Brain pericyte (primary cell): ENCODE data around the gene CETN2.
"Not testable (repeated sequence)": the region's sequence is repeated elsewhere in the genome, so short reads cannot be mapped to it uniquely, and the experiment has no call there.

Experiments
- DNase-seq: peaks from one replicate; pipeline ENCODE4 v3.0.0-alpha.2; 2012; ENCODE audit warnings: low read depth, low spot score

CETN2 gene

DNA sequence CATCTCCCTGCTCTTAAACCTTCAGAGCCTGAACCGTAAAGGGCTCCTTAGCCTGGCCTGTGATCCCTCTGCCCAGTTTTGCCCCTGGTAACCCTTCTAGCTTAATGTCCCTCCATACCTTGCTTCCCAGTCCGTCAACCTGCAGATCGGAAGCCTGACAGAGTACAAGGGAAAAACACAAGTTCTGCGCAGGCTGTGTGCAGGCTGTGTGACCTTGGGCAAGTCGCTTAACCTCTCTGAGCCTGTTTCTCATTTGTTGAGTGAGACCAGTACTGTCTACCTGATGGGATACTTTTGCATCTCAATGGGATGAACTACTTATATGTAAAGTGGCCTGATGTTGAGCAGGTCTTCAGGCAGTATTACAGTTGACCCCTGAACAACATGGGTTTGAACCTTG, 2.0 kb upstream of the CETN2 start:
- no peak for DNase-seq

DNA sequence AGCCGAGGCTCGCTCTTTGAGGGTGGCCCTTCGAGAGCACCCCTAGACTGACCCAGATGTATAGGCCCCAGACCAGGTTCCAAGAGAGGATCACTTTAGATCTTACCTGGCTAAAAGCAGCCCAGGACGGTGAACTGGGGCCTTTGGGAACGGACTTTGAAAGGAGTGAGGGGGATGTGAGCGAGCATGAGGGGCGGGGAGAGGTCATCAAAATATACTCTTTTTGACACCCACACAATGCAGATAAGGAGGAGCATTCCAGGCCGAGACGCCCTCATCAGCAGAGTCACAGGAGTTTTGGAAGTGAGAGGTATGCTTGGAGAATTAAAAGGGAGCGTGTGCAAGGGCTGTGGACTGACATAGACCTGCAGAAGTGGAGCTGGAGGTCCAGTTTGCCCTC, 834 bp upstream of the CETN2 start:
- DNase-seq, result no peak

DNA sequence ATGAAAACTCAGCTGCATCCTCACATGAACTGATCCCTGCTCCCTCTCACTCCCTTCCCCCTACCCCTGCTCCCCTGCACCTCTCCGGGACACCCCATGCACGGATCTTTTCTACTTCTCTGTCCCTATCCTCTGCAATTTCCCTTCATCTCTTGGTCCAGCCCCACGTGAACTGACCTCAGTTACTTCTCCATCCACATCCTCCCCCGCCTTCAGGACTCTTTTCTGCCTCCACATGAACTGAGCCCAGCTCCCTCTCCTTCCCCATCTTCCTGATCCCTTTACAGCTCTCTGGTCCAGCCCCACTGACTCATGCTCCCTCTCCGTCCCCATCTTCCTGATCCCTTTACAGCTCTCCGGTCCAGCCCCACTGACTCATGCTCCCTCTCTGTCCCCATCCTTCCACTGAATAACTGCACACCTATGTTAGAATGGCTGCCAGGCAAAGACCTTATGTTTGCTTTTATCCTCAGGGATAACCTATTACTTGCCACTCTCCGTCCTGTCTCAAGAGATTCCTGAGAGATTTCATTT, 5.6 kb downstream of the CETN2 start:
- DNase-seq, result no peak

DNA sequence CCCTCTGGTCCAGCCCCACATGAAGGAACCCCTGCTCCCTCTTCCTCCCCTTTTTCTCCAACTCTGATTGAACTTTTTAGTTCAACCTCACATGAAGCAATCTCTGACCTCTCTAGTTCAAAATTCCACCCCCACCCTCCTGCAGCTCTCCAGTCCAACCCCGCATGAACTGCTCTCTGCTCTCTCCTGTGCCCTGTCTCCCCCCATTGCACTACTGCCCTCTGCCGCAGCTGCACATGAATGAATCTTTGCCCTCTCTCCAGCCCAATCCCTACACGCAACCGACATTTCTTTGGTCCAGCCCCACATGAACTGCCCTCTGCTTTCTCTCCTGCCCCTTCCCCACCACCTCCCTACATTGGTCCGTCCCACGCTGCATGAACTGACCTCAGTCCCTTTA, 6.9 kb downstream of the CETN2 start:
- DNase-seq, result no peak

DNA sequence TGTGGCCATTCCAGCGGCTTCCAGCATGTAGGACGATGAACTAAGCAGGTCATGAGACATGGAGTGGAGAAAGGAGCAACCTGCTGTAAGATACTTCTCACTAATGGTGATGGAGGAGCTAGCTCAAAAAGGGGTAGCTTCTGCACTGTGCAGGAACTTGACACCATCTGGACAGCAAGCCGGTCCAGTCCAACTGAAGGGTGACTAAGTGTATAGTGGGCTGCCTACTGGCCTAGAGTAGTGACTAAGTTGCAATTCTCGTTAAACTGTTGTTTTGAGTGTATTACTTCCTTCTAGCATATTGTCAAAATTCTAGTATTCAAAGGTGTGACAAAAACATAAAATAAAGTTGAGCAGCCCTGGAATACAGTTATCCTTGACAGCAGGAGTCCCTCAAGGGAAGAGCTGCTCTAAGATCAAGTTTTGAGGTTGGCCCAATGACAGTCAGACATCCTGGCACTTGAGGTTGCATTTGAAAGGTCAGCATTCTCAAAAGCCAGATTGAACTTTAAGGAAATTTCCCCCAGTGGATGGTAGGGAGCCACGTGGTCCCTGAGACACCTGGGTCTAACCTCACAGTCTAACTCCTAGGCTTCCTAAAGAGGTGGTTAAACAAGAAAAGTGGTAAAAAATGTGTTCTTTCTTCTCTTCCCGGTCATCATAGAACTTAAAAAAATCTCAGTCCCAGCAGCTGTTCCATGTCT, 8.0 kb downstream of the CETN2 start:
- no peak for DNase-seq

DNA sequence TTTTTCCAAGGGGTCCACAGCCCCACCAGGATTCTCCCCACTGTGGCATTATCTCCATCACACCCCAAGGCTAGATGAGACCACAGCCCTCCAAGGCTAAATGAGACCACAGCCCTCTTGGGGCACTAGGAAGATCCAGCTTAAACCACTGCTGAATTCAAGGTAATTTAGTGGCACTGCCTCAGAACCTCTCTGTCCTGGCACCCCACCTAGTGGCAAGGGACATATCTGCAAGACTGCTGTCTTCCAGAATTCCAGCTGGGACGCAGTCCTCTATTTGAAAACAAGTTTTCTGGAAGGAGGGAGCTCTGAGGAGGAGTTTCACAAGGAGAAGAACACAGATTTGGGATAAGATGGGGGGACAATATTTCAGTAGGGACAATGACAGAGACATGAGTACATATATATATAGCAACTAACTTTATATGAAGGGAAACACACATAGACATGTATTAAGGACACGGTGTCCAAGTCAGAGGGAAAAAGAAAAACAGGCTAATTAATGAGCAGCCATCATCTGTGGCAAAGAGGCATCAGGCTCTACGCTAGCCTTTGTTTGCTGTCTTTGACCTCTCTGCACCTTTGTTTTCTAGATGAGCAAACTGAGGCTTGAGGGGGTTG, 9.3 kb downstream of the CETN2 start:
- DNase-seq, result no peak

DNA sequence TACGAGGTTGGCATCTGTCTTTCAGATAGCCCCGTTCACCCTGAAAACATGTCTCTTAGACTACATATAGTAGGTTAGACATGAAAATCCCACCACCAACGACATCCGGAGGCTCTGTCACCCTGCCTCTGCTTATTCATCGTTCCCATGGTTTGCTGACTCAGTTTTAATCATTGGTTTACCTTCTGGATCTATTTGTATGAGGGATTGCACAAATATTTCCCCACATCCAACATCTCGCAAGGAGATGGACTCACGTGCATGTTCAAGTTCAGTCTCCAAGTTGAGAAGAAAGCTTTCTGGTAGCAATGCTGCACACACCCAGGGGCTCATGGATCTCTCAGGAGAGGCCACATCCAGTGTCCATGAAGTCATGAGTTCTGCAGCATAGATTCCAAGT, 10.8 kb downstream of the CETN2 start:
- no peak for DNase-seq

DNA sequence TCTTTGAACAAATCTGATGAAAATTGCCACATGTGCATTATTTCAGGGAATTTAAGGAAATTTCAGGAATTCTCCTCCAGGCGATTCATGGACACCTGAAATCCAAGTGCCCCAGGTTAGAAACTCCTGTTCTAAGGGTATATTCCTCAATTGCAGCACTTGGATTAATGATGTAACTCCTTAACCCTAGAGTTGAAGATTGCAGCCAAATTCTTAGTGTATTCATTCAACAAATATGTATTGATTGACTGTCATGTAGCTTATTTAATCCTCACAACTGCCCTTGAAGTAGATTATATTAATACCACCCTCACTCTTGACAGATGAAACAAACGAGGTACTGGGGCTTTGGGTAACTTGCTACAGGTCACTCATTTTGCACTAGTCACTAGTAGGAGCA, 11.3 kb downstream of the CETN2 start:
- DNase-seq, result no peak

DNA sequence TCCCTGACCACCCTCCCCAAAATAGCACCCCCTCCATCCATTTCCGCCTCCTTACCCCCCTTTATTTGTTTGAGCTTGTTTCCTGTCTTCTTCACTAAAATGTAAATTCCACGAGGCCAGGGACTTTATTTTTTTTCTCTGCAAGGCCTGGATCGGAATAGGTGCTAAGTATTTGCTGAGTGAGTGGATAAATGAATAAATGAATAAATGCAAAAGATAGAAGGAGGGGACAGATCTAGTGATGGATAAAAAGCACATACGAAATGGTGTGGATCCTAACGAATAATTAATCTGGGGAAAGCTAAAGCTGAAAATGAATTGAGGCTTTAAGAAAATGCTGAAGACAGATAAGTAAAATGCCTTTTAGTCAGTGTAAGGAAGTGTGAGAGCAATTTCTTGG, 12.2 kb downstream of the CETN2 start:
- no peak for DNase-seq

DNA sequence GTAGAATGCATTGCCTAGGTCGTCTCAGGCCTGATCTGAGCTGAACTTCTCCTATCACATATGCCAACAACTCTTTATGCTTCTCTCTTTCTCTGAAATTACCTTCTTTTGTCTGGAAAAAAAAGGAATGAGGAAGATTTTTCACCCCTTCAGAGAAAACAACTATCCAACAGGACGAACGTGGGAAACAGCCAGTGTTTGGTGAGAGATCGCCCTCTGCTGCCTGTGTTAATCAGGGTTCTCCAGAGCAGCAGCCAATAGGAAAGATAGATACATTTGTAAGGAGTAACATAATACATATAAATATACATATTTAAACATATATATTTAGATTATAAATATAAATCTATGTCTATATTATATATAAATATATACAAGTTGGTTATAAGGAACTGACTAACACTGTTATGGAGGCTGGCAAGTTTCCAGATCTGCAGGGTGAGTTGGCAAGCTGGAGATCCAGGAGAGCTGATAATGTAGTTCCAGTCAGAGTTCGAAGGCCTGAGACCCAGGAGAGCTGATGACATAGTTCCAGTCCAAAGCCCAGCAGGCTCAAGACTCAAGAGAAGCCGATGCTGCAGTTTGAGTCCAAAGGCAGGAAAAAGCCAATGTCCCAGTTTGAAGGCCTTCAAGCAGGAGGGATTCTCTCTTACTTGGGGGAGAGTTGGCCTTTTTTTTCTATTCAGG, 13.3 kb downstream of the CETN2 start:
- DNase-seq, result no peak

DNA sequence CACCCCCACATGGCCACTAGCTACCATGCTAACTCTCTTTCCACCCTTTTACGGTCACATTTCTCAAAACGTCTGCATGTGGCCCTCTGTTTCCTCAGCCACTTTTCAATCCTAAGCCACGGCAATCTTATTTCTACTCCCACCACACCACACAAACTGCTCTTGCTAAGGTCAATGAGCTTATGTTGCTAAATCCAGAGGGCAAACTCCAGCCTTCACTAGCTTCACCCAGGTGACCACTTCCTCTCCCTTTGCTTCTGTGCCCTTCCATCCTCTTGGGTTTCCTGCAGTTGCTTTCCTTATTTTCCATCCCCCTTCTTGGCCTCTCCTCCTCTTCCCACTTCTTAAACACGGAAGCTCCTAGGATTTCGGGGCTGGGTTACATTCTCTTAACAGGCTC, 16.5 kb downstream of the CETN2 start:
- no peak for DNase-seq

DNA sequence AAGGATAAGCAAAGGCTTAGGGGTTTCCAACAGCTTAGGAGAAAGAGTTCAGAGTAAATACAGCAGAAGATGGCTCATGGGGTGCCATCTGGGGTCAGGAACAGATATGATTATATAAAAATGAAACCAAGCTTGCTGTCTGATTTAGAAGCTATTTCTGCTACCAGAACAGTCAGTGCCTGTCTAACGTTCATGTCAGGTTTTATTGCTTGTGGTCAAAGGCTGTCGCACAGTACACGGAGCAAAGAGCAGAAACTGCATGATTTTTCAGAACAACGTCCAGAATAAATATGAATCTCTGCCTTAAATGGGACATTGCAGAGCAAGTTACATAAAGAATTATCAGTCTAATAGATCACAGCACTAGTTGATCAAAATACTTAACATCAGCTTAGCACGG, 17.4 kb downstream of the CETN2 start:
- DNase-seq, result no peak

DNA sequence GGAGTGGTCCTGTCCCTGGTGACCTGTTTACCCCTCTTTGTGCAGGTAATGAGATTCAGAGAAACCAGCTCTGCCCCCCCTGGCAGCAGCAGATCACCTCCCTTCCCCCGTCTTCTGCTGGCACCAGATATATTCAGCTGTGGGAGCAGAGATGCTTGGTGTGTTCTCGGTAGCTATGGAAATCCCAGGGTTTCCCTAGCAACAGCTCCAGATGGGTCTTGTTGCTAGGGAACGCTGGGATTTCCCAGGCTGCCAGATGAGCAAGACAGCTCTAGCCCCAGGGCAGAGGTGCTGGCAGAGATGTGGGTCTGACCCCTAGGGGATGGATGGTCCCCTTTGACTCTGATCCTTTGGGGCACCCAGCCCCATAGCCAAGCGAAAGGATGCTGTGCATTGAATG, 20.2 kb downstream of the CETN2 start:
- no peak for DNase-seq

DNA sequence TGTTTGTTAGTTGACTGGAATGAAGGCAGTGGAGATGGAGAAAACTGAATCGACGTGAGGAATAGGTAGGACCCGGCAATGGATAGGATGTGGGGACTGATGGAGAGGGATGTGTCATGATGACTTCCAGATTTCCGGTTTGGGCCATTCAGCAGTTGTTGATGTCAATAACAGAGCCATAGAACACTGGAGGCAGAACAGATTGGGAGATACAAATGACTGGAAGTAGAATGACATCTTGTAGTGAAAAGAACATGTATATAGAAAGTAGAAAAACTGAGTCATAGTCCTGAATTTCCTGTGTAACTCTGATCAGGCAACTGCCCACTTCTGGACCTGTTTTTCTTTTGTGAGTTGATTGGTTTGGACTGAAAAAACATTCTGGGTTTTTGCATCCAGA, 24.5 kb downstream of the CETN2 start:
- DNase-seq, result no peak

DNA sequence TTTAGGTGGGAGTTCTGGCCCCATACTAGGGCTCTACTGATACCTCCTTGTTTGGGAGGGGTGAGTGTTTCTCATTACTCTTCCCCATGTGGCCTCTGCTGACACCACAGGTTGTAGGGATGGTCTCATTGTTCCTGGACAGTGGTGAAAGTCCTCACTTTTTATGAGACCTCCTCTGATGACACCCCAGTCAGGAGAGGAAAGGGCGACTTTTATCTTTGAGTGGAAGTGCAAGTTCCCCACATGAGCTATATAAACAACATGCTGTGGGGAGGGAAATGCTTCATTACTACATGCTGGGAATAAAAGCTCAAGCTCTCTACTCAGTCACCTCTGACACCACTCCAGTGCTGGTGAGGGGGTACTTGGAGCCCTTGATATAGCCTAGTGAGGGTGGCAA, 31.6 kb downstream of the CETN2 start:
- DNase-seq, result no peak

DNA sequence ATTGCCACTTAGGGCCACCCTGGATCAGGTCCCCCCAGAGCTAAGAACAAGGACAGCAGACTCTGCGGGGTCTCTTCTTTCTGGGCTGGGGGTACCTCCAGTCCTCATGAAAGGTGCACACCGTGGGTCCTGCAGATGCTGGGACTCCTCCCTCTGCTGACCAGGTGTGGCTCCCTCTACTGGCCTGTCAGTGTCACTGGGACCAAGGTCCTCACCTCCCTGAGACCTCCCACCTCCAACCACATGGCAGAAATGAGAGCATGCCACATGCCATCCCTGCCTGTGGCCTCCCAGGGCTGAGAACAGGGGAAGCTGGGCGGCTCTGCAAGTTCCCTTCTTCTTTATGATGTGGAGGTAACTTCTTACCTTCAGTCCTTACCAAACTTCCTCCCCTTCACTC, 43.5 kb downstream of the CETN2 start:
- not testable (repeated sequence) for DNase-seq
